Glomerular visceral epithelial cell (primary cell): ENCODE data around the gene FGFR2.

Source experiments
- DNase-seq: peaks from one replicate; pipeline ENCODE4 v3.0.0-alpha.2; 2016; ENCODE audit errors: extremely low spot score

FGFR2 gene

DNA sequence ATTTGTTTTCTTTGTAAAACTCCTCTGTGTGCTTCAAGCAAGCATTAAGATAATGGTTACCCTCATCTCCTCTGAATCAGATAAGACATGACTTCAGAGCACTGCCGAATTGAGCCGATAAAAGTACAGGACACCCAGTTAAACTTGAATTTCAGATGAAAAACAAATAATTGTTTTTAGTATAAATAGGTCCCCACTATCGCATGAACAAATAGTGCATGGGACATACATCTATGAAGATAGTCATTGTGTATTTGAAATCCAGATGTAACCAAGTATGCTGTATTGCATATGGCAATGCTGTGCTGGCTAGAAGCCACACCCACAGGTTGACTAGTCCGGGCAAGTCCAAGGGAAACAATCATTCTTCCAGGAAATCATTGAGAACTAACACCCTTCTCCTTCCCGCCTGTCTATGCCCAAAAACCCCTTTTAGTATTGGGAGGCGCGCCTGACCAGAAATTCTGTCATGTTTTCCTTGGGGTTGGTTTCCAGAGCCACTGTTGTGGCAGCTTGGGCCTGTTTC is 12.6 kb upstream of the FGFR2 start:
- no peak for DNase-seq

DNA sequence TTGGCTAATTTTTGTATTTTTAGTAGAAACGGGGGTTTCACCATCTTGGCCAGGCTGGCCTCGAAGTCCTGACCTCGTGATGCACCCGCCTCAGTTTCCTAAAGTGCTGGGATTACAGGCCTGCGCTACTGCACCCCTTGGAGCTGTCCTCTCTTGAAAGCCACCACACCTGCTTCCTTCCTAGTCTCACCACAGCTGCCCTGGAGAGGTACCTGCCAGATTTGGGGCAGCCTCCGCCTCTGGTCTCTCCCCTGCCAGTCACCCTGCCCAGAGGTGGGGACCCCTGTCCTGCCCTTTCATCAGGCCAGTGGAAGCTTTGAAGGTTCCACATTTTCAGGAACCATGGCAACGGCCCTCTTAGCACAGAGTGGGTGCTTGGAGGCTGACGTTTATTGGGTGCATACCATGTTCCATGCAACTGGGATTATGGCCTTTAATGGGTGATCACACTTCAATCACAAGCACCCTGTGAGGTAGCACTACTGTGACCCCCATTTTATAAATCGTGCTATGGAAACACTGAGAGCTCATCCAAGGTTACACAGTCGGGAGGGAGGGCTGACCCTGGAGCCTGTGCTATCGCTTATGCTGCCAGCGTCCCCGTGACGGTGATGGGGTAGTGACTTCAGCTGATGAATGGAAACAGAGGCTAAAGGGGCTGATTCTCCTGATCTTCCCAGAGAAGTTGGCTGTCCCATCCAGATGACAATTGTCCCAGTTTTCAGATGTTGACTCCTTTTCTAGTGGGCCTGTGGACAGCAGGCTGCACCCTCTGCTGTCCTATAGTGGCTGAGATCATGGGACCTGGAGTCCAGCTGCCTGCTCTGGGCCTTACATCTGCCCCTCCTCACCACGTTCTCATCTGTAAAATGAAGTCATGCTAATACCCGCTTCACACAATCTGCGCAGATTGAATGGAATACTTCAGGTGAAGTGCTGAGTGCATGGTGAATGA is 11.5 kb upstream of the FGFR2 start:
- no peak for DNase-seq

DNA sequence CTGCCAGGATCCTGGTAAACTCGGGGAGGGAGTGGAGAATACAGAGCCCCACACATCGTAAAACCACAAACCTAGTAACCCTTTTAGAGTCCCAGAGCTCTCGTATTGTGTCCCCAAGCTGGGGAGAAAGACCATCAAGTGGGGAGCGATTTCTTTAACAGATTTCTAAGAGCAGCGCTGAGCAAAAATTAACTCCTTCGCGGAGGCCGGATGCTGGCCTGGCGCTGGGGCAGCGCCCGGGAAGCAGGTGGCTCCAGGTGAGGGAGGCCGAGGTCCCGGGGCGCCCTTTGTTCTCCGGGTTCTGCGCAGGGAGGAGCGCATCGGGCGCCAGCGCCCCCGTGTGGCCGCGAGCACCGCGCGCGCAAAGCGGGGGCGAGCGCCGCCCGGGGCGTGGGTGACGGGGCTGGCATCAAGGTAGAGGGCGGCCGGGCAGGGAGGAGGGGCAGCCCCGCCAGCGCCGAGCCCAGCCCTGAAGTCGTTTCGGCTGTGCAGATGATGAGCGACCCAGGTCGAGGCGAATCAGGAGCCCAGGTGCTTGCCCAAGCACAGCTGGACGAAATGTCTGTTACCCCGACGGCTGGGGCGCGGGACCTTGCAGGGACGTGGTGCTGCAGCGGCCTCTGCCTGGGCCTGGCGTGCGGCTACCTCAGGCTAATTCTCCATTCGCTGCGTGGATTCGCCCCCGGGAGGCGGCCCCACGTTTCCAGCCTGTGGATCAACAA is 10.4 kb upstream of the FGFR2 start:
- DNase-seq = no peak

DNA sequence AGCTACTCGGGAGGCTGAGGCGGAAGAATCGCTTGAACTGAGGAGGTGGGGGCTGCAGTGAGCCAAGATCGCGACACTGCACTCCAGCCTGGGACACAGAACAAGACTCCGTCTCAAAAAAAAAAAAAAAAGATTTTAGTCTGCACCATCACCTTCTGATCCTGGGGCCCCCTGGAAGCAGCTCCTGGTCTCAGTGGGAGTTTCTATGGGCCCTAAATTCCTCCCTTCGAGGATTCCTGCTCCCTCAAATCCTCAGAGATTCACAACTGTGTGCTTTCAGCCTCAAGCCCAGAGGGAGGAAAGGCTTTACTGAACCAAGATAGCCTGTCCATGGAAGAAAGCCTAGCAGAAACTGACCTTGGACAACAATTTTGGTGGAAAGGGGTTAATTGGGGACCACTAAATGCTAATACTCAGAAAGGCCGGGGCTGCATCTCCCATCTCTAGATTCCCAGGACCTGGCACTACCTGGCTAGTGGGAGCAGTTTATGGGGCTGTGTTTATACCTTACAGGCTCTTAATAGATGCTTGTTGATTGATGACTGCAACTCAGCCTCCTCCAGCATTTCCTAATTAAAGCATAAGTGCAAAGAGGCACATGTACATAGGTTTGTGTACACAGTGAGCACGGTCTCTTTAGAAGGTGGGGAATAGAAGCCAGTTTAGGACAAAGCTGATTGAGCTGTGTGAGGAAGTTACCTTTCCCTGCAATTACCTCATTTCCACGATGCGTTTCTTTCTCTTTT is 9.2 kb upstream of the FGFR2 start:
- DNase-seq = no peak

DNA sequence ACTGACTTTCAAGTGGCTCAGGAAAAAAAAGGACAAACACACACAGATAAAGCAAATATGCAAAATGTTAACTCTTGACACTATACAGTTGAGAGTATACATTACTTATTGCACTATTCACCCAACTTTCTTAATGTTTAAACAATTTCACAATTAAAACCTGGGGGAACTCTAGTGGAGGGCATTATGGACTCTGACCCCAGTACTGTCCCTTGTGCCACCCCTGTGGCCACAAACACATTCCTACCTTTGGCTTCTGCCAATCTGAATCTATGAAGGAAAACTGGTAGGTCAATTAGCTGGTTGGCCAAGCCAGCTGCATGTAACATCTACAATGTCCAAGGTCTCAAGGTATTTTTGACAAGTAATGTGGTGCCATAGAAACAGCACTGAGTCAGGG is 7.5 kb upstream of the FGFR2 start:
- DNase-seq = no peak

DNA sequence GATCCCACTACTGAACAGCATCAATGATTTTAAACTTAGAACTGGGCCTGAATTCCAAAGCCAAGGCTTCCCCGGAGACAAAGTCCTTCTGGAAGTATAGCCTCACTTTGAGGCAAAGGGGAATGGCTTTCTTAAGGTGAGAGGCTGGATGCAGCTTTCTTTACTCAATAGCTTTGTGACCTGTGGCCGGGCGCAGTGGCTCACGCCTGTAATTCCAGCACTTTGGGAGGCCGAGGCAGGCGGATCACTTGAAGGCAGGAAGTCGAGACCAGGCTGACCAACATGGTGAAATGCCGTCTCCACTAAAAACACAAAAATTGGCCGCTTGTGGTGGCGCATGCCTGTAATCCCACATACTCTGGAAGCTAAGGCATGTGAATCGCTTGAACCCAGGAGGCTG is 3.2 kb upstream of the FGFR2 start:
- no peak for DNase-seq

DNA sequence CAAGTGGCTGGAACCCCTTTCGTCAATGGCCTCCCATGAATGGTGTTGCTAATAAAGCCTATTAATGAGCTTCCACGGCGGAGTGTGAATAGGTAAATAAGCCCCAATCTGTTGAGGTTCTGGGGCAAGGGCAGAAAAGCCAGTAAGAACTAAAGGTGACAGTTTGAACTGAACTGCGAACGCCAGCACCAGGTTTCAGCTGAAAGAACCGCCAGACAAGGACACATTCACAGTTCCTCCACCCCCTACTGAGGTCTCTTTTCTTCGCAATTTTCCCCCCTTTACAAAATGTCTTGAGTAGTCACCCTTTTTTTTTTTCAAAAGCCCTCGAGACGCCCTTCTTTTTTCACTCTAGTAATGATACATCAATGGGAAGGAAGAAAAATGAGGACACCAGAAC is 2.4 kb upstream of the FGFR2 start:
- DNase-seq = no peak

DNA sequence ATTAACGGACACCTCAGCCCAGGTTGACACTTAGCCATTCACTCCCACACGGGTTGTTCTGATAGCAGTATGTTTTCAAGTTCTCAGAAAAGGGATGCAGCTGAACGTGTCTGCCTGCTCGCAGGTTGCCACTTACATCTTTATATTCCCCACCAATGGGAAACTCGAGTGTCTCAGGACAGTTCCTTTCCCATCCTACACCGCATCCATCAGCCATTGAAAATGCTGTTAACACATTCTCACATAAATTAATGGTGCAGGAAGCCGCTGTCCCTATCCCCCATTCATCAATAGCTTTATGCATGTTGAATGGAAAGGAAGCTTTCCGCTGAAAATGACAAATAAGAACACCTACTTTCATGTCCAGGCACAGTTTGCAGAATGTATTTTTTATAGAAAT is 1.7 kb upstream of the FGFR2 start:
- DNase-seq = no peak

DNA sequence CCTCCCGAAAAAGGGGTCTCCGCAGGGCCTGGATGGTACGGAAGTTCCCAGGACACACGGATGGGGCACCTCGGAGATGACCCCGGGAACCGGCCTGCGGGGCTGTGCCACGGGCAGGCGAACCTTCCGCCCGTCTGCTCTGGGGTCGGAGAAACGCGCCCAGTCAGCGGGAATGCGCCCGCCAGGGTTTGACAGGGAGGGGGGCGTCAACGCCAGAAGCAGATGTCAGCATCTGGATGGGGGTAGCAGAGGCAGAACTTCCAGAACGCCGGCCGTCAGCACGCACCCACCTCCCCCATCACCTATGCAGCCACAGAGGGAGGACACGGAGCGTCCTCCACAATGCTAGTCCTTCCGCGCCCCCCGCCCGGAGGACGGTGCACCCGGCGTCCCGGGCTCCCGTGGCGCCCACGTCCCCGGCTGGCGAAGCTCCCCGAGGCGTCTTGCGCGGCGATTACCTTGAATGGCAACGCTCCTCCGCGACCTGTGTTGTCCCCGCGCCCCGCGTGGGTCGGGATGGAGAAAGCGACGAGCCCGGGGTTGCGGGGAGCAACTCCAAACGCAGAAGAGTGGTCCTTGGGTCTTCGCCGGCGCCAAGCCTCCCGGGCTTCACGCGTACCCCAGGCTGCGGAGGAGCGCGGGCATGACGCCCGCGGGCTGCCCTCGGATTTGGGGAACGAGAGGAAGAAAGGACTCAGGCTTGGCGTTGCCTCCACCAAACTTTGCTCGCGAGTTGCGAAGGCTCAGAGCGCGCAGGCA is 561 bp downstream of the FGFR2 start:
- DNase-seq = no peak

DNA sequence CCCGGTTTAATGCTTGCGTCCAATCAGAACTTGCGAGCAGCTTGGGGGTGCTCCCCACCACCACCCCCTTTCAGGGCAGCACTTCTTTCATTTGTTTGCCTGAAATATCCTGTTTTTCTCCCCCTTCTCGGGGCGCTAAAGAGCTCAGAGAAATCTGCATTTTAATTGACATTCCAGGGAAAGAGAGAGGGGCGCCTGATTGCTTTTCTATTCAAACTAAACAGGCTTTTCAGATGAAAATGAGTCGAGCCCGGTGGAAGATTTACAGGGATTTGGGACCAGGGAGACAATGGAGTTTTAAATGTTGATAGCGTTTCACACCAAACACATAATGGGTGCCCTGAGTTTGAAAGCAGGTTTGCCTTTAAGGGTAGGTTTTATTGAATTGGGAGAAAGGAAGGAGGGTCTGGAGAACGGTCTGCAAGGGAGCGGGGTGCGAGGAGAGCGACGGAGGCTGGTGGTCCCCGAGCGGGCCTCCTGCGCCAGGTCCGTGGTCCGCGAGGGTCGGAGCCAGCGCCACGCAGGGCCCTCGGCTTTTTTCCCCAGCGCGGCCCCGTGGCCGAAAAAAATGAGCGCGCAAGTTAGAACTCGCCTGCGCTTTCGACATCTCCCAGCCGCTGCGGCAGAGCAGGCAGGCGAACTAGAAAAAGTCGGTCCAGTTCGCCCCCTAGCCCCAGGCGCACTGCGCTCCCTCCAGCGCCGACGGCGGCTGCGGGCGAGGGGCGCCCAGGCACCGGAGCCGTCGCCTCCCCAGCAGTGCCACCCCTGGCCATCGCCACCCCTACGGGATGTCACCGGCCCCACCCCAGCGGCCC is 1.3 kb downstream of the FGFR2 start:
- DNase-seq = no peak

DNA sequence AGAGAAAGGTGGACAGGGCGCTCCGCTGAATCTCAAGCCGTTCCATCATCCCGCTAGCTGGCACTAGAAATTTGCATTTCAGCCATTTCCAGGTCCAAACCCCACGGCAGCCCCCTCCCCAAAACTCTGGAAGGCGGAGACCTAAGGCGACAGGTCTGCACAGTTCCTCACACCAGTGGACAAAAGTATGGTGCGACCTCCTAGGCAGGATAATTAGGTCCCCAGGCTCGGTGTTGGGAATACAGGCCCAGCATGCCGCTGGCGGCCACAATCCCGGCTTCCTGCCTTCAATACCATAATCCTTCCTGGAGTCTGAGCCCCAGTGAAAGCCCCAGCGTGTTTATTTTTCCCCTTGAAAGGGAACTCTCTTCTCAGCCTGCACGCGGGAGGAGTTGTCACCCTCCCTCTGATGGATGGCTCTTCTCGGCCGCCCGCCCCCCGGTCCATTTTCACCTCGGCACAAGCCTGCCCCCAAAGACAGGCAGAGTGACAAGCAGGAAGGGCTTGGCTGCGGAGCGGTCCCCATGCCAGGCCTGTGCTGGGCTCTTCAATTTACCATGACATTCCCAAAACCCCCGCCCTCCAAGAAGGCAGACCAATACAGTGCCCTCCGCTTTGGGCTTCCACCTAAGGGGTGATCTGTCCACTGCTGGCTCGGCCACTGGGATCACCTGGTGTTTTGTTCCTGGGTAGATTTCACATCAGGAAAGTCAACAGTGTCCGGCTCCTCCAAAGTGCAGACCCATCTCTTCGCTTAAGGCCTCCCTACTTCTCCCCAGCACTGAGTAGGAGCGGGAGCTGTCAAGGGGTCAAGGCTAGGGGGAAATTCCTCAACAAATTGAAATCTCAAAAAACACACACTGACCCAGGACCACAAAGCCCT is 2.2 kb downstream of the FGFR2 start:
- no peak for DNase-seq

DNA sequence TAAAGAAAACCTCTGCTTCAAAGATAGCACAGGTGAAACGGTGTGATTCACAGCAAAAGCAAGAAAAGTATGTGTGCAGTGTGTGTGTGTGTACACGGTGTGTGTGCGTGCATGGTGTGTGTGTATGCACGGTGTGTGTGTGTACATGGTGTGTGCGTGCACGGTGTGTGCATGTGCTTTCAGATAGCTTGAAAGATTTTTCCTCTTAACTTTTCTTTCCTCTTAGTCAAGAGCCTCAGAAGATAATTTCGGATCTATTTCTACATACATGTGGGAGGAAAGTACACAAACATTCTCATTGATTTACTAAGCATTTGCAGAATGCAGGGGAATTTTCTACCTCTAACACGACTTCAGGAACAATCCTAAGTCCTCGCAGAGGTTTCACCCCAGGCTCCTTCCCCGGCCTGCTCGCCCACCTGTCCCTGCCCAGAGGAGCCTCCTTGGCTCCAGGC is 2.9 kb downstream of the FGFR2 start:
- DNase-seq = no peak

DNA sequence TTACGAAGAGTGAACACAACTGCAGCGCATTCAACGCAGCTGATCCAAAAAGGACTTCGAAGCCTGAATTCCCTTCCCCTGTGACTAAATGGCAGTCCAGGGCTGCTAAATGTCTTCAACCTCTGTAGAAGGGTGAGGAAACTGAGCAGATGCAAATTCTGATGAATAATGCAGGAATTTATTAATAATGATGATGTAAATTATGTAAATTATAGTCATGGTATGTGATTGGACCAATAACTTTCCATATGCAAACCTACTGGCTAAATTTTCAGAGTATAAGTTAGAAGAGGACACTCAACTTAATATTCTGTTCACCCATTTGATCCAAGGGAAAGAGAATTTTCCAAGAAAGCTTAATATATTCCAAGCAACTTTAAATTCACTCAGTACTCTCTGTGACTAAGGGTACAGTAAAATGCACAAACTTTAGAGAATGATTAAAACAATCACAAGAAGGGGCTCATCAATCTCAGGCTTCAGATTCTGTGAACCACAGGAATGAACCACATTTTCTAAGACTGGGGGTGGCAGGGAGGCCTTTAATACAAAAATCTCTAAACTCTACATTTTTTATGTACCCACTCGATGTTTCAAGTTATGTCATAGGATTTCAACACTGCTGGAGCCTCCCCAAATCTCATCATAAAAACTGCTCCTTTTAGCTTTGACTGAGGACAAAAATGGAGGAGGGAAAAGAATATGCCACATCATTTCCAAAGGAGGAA is 3.5 kb downstream of the FGFR2 start:
- DNase-seq = no peak

DNA sequence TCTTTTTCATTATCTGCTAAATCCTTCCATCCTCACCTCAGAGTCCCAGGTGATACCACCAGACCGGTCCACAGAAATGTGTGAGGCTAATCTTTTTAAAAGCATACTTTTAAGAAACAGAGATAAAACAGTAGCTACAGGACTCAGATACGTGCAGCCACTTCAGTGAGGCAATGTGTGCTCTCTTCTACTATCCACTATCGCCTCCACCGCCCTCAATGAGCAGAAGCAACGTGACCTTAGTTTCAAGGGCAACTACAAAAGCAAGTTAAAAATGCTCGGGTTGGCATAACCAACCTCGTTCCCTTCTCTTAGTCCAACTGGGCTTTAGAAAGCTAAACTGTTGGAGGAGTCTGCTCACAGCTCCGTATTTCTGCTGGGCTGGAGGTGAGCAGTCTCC is 4.2 kb downstream of the FGFR2 start:
- DNase-seq = no peak

DNA sequence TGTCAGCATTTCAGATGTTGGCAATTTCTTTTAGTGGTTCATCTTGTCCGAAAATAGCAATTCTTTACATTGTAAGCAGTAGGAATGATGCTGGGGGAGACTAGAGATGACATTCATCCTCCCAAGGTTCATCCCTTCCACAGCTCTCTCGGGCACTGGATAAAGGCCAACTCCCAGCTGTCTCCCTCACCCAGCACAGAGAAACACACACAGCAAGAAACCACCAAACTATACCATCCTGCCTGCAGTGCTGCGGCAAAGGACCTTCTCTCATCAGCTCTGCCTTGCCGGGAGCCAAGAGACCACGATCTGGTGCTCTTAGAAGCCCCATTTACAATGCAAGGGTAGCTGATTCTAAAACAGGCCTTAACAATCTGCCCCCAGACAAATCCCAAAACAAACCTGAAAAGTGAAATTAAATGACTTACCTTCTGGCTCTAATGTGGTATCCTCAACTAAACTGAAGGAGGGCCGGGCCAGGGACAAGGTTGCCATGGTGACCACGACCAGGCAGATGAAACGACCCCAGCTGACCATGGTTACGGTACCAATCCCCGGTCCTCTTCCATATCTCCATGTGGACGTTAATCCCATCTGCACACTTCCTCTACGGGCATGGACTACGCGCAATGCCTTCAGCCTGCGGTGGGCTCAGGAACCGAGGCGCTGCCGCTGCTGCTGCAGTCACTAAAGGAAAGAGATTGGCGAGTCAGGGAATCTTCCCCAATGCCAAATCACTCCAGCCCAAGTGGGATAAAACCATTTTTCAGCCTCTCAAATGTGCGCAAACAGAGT is 4.8 kb downstream of the FGFR2 start:
- DNase-seq = no peak

DNA sequence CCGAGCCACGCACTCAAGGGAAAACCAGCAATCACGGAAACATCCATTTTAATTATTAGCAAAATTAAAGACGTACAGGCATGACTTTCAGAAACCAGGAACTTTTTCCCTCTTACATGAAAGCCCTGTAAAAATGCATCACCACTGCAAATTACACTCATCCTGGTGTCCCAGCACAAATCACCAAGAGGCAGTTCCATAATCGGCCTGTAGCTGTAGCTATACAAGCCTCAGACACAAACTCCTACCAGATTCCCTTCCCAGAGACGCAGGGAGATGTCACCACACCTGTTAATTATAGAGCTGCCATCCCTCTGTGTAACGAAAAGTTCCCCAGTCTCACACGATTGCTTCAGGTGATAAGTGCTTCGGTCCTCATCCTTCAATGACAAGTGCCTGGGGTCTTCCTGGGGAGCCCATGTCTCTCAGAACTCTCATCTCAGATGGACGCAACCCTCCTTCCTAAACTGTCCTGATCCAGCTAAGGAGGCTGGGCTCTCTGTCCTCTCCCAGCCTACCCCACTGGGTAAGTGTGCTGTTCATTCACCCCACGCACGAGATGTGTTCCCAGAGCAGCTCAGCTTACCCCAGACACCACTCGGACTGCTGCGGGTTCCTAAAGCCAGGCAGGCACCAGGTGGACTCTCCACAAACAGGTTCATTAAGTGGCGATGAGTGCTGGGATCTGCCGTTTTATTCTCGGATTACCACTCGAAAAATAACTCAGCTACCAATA is 5.9 kb downstream of the FGFR2 start:
- DNase-seq = no peak

DNA sequence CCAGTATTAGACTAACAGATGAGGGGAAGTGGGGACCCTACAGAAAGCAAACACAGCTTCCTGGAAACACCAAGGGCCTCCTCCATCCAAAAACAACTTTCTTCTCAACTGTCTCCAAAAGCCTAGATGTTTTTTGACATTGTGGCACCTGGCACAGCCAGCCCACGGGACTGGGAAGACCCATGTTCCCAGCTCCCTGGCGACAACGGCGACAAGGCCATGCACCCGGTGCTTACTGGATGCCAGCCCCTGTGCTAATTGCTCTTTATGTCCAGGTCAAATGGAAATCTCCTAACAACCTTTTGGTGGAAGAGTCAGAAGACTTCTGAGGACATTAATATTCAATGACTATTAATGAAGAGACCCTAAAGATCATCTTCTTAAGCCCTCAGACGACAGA is 7.1 kb downstream of the FGFR2 start:
- no peak for DNase-seq
